Activated T-helper 1 cell treated with anti-CD3 and anti-CD28 coated beads, Interleukin-12 subunit alpha, Interleukin-12 subunit beta, Interleukin-2, Interleukin-4 antibody, amounts not matched to agents 30 ng/mL and 10 ng/mL and 1 ng/mL, durations not matched to agents 14 hours and 24 hours and 36 hours (primary cell): ENCODE results near the gene TTLL1. TPM values are rescaled to one million over a fixed set of nuclear protein-coding genes. Genes with fewer than 3 reads are reported as not detected.
"Not testable (repeated sequence)": the region's sequence is repeated elsewhere in the genome, so short reads cannot be mapped to it uniquely, and the experiment has no call there.

Experiments
- DNase-seq: peaks from one replicate; pipeline ENCODE4 v3.0.0; 2021; ENCODE audit warnings: low spot score
- H3K27ac Mint-ChIP-seq: one replicate; pipeline ENCODE4 v1.8.0; 2021; ENCODE audit warnings: mild to moderate bottlenecking, mixed read lengths
- H3K27me3 Mint-ChIP-seq: one replicate; pipeline ENCODE4 v1.8.0; 2022; ENCODE audit warnings: mild to moderate bottlenecking, moderate library complexity, mixed read lengths; ENCODE audit not compliant: insufficient read depth
- H3K36me3 Mint-ChIP-seq: one replicate; pipeline ENCODE4 v1.8.0; 2021; ENCODE audit warnings: low read depth, mixed read lengths
- H3K4me1 Mint-ChIP-seq: one replicate; pipeline ENCODE4 v1.8.0; 2021; ENCODE audit warnings: low read depth, mixed read lengths
- H3K4me3 Mint-ChIP-seq: one replicate; pipeline ENCODE4 v1.8.0; 2021; ENCODE audit warnings: mild to moderate bottlenecking, moderate library complexity, mixed read lengths
- H3K9me3 Mint-ChIP-seq: one replicate; pipeline ENCODE4 v1.8.0; 2021; ENCODE audit warnings: mixed read lengths
- intact Hi-C: fragments of 100-400 bp; cut with micrococcal nuclease; formaldehyde crosslinking; loops from one replicate; pipeline ENCODE4 v1.15.1; 2024
- total RNA-seq: library from RNA; stranded (reverse); gene quantifications from 2 replicates; pipeline ENCODE4 v1.2.3, GENCODE V29; 2022

TTLL1 gene
- total RNA-seq, 1 donor from 2014 or later, result 2.0 TPM

DNA sequence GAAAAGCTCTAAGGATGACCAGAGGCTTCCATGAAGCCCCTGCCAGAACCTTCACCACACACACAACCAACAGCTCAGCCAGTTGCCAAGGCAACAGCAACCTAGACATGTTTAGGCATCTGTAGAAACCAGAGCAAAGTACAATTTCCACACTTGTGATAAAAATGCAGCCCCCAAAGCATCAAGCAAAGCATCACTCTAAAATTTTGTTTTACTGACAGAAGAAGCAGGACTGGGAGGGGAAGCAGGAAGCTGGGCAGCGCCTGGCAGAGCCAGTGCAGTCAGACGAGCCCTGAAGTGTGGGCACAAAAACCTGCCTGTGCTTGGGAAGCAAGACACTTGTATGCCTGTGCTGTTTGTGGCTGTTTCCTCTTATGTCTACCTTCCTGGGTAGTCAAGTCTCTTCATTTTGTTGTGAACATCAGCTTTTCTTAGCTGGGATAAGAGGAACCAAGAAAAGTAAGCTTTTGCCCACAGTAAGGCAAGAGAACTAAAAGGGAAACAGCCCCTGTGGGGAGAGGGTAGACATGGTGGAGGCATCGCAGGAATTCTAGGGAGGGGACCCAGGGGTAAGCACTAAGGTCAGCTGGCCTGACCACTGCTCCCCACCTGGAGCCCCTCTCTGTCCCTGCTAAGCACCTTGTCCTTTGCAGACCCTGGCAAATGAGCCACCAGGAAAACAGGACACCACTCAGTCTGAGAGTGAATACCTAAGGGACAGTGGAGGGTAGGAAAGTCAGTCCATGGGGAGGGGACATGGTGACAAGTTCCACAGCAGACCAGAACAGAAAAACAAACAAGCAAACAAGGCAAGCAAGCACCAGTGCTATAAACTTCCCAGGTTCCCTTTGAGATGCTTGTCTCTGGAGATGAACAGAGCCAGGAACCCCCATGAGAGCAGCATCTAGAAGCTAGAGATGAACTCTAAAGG, 87.7 kb downstream of the TTLL1 start:
- H3K27me3 Mint-ChIP-seq, result no peaks in the 10 kb centered on the region
- peak overlapping the region; percentile 53 for H3K4me3 Mint-ChIP-seq
- intact Hi-C loops, result loop anchor here (5.0 kb wide), 1 partner anchor 69 kb away; no protein-coding TSS in a partner anchor
- peaks cover 69% of the 10 kb centered on the region for H3K4me1 Mint-ChIP-seq
- DNase-seq, result no peak
- no peaks in the 10 kb centered on the region for H3K9me3 Mint-ChIP-seq
- H3K27ac Mint-ChIP-seq, result peak overlapping the region; percentile 26
- H3K36me3 Mint-ChIP-seq, result peaks cover 3% of the 10 kb centered on the region

DNA sequence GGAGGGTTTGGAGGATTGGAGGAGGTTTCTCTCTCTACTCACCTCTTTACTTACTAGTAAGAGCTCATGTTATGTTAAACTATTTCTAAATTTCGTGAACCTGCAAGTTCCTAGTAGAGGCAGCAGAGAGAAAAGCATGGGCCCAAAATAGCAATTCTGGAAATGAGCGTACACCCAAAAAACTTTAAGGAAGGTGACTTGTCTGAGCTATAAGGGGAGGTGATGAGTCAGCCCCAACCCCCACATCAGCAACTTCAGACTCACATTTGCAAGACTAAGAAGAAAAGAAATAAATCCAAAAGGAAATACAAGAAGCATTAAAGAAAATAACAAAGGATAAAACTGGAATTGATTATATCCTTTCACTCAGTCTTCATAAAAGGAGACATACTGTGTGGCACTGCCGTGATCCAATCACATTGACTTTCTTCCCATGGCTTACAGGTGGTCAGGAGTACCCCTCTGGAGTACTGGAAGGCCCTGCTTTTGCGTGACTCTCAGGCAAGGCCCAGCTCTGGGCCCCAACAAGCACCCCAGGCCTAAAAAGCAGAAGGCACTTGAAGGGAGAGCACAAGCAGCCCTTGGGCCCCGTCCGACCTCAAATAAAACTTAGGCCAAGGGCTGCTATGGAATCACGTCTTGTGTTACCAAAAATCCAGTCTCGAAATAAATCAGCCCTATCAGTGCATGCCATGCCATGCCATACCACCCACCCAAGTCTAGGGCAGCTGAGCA, 88.6 kb downstream of the TTLL1 start:
- DNase-seq, result no peak
- peak overlapping the region; percentile 57 for H3K4me3 Mint-ChIP-seq
- intact Hi-C loops, result loop anchor here (1.0 to 5.0 kb wide), 3 partner anchors 15 to 68 kb away; partner anchors contain the start of gene PACSIN2
- H3K36me3 Mint-ChIP-seq, result peaks cover 3% of the 10 kb centered on the region
- H3K27ac Mint-ChIP-seq, result peak overlapping the region; percentile 74
- H3K9me3 Mint-ChIP-seq, result no peaks in the 10 kb centered on the region
- H3K27me3 Mint-ChIP-seq, result no peaks in the 10 kb centered on the region
- H3K4me1 Mint-ChIP-seq, result peaks cover 69% of the 10 kb centered on the region

DNA sequence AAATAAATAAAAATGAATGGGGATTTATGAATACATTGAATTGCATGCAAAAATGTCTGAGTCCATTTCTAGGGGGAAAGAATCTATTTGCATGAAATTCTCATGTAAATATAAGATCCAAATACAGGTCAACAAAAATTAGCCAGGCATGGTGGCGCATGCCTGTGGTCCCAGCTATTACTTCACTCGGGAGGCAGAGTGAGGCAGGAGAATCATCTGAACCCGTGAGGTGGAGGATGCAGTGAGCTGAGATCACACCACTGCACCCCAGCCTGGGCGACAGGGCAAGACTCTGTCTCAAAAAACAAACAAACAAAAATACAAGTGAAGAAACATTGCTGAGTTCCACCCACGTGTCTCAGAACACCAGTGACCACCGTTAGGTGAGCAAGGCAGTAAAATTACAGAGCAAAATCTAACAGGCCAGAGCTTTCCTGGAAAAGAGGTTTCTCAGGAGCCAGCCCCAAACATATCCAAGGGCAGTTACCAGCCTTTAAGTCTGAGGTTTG, 91.6 kb downstream of the TTLL1 start:
- peak overlapping the region; percentile 49 for H3K4me3 Mint-ChIP-seq
- peak overlapping the region; percentile 61 for H3K27ac Mint-ChIP-seq
- DNase-seq, result no peak
- H3K4me1 Mint-ChIP-seq, result peaks cover 52% of the 10 kb centered on the region
- no peaks in the 10 kb centered on the region for H3K9me3 Mint-ChIP-seq
- H3K36me3 Mint-ChIP-seq, result peaks cover 5% of the 10 kb centered on the region
- H3K27me3 Mint-ChIP-seq, result no peaks in the 10 kb centered on the region
- intact Hi-C loops, result no loop called here

DNA sequence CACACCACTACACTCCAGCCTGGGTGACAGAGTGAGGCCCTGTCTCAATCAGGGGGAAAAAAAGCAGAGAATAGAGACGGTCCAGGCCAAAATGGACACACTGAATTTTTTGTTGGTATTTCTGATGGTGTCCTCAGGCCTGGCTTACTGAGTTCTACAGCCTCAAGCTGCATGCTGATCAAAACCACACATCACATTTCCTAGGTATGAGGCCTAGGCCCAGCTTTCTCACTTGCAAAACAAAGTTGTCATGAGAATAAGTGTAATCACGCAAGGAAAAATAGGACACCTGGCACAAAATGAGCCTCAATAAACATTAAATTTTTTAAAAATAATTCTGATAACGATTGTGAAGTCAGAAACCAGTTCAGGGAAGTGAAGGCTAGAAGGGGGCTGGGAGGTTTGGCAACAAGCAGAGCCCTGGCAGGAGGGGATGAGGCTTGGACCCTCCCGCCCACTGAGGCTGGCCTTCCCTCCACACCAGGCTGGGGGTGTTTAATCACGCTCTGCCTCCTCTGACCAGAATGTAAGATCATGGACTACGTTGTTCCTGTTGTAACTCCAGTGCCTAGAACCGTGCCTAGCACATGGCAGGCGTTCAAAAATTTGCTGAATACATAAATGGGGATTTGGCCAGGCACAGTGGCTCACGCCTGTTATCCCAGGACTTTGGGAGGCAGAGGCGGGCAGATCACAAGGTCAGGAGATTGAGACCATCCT, 92.4 kb downstream of the TTLL1 start:
- H3K36me3 Mint-ChIP-seq, result peaks cover 5% of the 10 kb centered on the region
- H3K27me3 Mint-ChIP-seq, result no peaks in the 10 kb centered on the region
- H3K9me3 Mint-ChIP-seq, result no peaks in the 10 kb centered on the region
- DNase-seq, result no peak
- intact Hi-C loops, result no loop called here
- peaks cover 44% of the 10 kb centered on the region for H3K4me1 Mint-ChIP-seq
- H3K27ac Mint-ChIP-seq, result no peak overlapping the region
- no peak overlapping the region for H3K4me3 Mint-ChIP-seq

DNA sequence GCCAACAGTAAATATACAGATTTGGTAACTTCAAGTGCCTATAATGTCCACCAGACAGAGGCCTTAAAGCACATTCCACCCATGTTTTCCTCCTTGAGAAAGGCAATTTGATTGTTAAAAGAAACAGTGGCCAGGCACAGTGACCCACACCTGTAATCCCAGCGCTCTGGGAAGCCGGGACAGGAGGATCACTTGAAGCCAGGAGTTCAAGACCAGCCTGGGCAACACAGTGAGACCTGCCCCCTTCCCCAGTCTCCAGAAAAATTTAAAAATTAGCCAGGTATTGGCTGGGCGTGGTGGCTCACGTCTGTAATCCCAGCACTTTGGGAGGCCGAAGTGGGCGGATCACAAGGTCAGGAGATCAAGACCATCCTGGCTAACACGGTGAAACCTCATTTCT, 93.5 kb downstream of the TTLL1 start:
- H3K36me3 Mint-ChIP-seq, H3K4me3 Mint-ChIP-seq, H3K9me3 Mint-ChIP-seq, H3K27me3 Mint-ChIP-seq, intact Hi-C loops, DNase-seq, H3K27ac Mint-ChIP-seq: not testable (repeated sequence)
- H3K4me1 Mint-ChIP-seq, result peaks cover 33% of the 10 kb centered on the region

DNA sequence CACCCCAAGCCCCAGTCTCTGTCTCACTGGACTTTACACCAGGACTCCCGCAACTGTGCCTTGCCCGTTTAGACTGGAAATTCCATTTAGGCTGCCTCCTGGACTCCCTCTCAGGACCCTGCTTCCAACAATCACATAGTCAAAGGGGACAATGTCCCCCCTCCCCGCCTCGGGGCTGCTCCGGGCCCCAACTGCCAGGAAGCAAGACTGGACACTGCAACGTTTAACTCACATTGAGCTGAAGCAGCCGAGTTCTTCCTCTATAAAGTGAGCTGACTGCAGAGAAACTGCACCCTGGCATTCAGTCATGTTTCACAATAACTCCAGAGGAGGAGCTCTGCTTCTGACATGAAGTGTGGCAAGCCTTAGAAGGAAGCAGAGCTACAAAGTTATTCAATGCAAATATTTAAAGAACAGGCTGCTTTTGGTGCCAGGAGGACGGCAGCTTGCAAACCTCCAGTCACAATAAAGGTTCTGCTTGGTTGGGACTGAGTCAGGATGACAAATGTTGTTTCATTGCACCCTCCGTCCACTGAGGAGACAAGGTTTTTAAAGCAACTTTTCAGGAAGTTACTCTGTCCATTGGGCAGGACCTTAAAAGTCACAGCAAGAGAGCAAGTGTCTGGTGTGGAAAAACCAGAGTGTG, 94.2 kb downstream of the TTLL1 start:
- Mint-ChIP-seq H3K36me3 (peaks cover 5% of the 10 kb centered on the region), H3K4me3 (no peak overlapping the region), H3K9me3 (no peaks in the 10 kb centered on the region), H3K27ac (no peak overlapping the region), H3K4me1 (peaks cover 26% of the 10 kb centered on the region), H3K27me3 (no peaks in the 10 kb centered on the region)
- no peak for DNase-seq
- intact Hi-C loops, result no loop called here

DNA sequence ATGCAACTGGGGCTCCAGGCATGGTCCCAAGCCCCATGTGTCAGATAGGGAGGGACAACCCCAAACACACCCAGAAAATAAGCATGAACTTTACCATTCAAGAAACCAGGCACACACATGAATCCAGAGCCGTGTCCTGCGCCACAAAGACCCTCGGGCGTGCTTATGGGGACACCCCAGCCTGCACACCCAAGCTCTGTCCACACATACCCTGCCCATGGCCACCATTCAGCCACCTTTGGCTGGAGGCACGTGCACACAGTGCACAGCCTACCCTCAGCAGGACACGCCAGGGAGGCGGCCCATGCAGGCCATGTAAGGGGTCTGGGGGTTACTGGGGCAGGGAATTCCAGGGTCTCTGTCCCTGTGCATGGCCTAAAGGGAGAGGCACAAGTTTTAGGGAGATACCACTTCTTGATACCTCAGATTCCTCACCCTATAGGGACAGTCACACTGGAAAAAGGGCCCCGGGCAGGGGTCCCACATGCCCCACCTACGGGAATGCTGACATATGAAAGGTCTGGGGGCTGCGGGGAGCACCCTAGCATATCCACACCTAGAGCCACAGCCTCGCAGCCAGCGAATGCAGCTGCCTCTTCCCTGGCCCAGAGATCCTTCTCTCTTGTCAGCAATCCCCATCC, 94.8 kb downstream of the TTLL1 start:
- Mint-ChIP-seq H3K27me3 (no peaks in the 10 kb centered on the region), H3K36me3 (peaks cover 5% of the 10 kb centered on the region), H3K4me1 (peaks cover 20% of the 10 kb centered on the region), H3K9me3 (no peaks in the 10 kb centered on the region), H3K4me3 (no peak overlapping the region), H3K27ac (no peak overlapping the region)
- no peak for DNase-seq
- intact Hi-C loops, result no loop called here

DNA sequence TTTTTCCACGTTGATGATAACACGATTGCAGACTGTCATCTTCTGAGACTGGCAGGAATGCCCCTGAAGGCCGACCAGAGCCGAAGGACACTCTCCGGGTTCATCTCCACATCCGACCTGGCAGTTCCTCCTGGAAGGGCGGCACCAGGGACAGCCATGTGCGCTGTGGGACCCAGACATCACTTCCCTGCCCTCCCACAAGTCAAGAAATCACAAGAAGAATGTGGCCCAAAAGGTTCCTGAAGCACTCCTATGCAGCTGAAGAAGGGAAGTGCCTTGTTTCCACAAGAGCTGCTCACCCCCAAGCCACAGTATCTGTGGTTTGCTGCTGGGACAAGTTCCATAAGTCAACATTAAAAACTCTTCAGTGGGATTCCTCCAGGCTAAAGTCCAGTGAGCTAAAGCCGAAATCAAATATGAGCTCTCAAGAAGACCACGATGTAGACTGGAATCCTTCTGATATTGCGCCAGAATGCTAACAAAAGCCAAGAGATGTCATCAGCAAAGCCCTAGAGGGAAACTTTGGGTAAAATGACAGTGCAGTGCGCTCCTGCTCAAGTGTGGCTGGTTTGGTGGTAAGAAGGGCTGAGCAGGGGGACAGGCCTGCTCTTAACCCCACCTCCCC, 95.4 kb downstream of the TTLL1 start:
- Mint-ChIP-seq H3K4me3 (no peak overlapping the region), H3K27me3 (no peaks in the 10 kb centered on the region), H3K27ac (no peak overlapping the region), H3K9me3 (no peaks in the 10 kb centered on the region), H3K36me3 (peaks cover 5% of the 10 kb centered on the region), H3K4me1 (peaks cover 14% of the 10 kb centered on the region)
- no peak for DNase-seq
- intact Hi-C loops, result loop anchor here (2.0 kb wide), 1 partner anchor 21 kb away; no protein-coding TSS in a partner anchor

DNA sequence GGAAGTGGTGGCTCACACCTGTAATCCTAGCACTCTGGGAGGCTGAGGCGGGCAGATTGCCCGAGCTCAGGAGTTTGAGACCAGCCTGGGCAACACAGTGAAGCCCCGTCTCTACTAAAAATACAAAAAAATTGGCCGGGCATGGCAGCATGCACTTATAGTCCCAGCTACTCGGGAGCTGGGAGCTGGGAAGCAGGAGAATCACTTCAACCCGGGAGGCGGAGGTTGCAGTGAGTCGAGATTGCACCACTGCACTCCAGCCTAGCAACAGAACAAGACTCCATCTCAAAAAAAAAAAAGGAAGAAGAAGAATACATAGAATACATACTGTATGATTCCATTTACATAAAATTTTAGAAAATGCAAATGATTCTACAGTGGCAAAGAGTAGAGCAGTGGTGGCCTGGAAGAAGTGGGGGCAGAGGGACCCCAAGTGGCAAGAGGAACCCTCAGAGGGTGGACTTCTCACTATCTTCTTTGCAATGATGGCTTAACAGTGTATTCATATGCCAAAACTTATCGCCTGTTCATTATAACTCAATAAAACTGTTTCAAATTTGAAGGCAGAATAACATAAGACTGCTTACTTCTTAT, 96.2 kb downstream of the TTLL1 start:
- no peaks in the 10 kb centered on the region for H3K9me3 Mint-ChIP-seq
- H3K4me3 Mint-ChIP-seq, result no peak overlapping the region
- H3K27ac Mint-ChIP-seq, result no peak overlapping the region
- intact Hi-C loops, result loop anchor here (2.0 kb wide), 1 partner anchor 20 kb away; no protein-coding TSS in a partner anchor
- H3K36me3 Mint-ChIP-seq, result peaks cover 5% of the 10 kb centered on the region
- H3K4me1 Mint-ChIP-seq, result peaks cover 6% of the 10 kb centered on the region
- DNase-seq, result no peak
- H3K27me3 Mint-ChIP-seq, result no peaks in the 10 kb centered on the region

DNA sequence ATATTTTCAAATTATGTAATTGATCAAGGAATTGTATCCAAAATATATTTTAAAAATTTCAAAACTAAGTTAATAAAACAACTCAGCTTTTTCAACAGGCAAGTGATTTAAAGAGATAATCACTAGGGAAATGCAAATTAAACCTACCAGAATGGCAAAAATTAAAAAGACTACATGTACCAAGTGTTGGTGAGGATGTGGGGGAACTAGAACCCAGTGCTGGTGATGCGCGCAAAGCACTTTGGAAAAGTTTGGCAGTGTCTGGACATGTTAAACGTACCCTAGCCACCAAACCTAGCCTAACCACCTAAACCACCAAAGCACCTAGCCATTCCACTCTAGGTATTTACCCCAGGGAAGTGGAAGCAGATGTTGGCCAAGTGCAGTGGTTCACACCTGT, 97.1 kb downstream of the TTLL1 start:
- Mint-ChIP-seq H3K4me3 (no peak overlapping the region), H3K27ac (no peak overlapping the region), H3K4me1 (no peaks in the 10 kb centered on the region), H3K36me3 (peaks cover 5% of the 10 kb centered on the region), H3K27me3 (no peaks in the 10 kb centered on the region), H3K9me3 (no peaks in the 10 kb centered on the region)
- no peak for DNase-seq
- intact Hi-C loops, result loop anchor here (2.0 kb wide), 1 partner anchor 19 kb away; no protein-coding TSS in a partner anchor

DNA sequence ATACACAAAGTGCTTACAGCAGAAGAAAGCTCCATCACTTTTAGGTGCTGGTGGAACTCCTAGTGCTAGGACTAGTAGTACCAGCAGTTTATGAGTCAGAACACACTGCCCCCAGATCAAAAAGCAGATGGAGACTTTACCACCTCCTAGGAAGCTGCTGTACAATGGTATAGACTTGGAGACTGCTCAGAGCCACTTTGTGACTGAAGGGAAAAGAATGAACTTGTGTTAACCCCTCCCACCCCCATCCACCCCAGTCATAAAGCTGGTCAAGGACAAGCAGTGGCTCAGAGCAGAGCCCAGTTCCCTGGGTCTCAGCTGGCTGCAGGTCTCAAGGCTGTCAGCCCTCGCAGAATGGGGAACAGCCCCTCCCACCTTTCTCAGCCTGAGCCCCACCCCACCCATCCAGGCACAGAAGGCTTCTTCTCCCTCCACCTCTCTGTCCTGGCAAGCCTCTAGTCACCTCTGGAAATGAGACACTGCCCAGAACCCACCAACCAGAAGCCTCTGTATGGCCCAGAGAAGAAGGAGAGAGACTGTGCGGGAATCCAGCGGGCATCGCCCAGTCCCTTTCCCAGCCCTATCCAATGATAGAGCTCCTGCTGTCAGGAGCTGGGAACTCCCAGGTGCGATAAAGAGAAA, 98.1 kb downstream of the TTLL1 start:
- Mint-ChIP-seq H3K27ac (no peak overlapping the region), H3K4me1 (no peaks in the 10 kb centered on the region), H3K4me3 (no peak overlapping the region), H3K9me3 (no peaks in the 10 kb centered on the region), H3K36me3 (peaks cover 5% of the 10 kb centered on the region), H3K27me3 (no peaks in the 10 kb centered on the region)
- no peak for DNase-seq
- intact Hi-C loops, result no loop called here
